Measurements from ENCODE around the gene KRT82.

- TF ChIP-seq CTCF (IDR thresholded peaks at IDR 0.05; ENCODE audit: low read depth, low read length, missing input control): no peak
- TF ChIP-seq MAX (IDR thresholded peaks at IDR 0.05): no peak
- no peak for TF ChIP-seq EGR1 (IDR thresholded peaks at IDR 0.05; ENCODE audit: low read depth in 2 of 2)
- no peak for TF ChIP-seq RAD21 (IDR thresholded peaks at IDR 0.05)
- TF ChIP-seq TAF1 (conservative IDR thresholded peaks at IDR 0.05): no peak
- no peak for TF ChIP-seq NR2F2 (IDR thresholded peaks at IDR 0.05)
Measured at GRCh38 chr12:52414936-52415335, 8.8 kb upstream of the KRT82 start.

Measured in liver (tissue), 3 donors.